Activated effector memory CD4-positive, alpha-beta T cell treated with anti-CD3 and anti-CD28 coated beads, Interleukin-2, amount 50 U/mL, for 16 hours (primary cell): ENCODE data around the gene PKP2.

Experiments used
- DNase-seq: peaks from one replicate; pipeline ENCODE4 v3.0.0-alpha.2; 2020

The PKP2 gene

DNA sequence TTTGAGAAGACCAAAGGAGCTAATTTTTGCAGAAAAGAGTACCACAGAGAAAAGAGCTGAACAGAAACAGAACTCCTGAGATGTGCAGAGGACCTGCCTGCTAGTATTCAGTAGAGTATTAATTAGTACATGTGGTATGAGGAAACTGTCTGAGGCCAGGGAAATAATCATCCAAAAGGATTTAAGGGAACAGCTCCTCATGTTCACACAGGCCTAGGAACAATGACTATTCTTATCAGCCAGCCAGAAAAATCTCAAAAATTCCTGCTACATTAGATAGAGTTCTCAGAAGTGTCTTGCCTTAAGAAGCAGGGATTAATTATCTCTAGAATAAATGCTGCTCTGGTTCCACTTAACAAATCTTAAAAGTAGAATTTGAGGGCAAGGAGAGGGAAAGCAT lies 36.4 kb downstream of the PKP2 start:
- no peak for DNase-seq

DNA sequence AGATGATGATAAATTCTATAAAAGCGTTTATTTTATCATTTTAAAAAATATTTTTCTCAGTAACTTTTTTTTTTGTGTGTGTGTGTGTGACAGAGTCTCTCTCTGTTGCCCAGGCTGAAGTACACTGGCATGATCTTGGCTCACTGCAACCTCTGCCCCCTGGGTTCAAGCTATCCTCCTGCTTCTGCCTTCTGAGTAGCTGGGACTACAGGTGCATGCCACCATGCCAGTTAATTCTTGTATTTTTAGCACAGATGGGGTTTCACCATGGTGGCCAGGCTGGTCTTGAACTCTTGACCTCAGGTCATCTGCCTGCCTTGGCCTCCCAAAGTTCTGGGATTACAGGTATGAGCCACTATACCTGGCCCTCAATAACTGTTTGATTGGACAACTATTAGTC lies 37.2 kb downstream of the PKP2 start:
- DNase-seq, result no peak

DNA sequence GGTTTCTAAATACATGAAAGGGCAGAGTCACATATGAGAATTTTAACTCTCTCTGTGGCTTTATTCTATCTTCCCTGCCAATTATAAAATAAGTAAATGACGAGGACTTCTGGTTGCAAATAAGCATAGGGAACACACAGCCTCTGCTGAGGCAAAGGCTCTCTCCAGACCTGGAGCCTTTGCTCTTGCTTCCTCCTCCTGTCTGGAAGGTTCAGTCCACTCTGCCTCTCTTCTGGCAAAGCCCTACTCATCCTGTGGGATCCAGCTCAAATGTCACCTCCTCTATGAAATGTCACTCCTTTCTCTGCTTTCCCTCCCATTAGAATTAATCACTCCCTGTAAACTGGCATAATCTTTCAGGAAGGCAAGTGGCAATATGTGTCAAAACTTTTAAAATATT lies 41.9 kb downstream of the PKP2 start:
- no peak for DNase-seq

DNA sequence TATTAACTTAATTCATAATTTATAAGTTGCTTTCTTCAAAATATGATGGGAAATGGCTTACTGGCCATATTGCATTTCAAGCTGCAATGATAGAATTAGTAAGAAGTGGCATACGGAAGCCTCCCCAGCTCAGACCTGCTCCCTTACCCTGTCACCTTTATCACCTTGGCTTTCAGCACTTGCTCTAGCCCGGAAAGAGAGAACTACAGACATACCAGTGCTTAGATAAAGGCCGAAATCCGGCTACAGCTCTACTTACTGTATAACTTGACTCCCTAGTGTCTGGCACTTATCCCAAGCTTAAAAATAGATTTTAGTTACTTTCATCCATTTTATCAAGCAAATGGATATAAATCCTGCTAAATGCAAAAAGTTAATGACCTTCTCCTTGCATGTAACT lies 42.5 kb downstream of the PKP2 start:
- no peak for DNase-seq

DNA sequence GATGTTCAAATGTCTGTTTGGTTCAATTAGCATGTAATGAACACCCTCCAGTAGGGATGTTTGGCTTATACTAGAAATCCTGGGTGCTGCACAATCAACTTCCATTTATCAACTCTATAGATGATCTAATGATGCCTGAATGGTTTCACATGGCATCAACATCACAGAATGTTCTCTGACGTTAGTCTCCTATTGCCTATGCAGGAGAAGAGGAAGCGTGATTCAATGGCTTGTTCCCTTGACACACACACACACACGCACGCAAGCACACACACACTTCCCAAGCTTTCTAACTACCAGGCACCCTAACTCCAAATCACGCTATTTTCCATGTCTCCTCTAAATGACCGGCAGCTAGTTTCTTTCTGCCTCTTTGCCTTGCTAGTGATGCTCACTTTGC lies 49.3 kb downstream of the PKP2 start:
- no peak for DNase-seq

DNA sequence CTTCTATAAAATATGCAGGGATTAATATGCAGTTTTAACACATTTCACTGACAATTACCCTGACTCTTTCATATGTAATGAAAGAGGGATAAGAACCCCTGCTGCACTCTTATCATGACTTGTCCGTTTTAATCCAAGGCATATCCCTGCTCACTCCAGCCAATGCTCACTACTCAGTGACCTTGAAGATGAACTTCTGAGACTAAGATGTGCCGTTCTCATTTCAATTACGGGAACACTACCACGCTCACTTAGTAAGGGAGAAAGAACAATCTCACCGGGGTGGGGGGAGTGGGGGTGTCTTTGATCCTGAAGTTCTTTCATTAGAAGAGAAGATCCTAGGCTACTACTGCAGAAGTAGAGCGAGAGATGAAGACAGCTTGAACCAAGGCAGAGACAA lies 50.5 kb downstream of the PKP2 start:
- DNase-seq, result no peak

DNA sequence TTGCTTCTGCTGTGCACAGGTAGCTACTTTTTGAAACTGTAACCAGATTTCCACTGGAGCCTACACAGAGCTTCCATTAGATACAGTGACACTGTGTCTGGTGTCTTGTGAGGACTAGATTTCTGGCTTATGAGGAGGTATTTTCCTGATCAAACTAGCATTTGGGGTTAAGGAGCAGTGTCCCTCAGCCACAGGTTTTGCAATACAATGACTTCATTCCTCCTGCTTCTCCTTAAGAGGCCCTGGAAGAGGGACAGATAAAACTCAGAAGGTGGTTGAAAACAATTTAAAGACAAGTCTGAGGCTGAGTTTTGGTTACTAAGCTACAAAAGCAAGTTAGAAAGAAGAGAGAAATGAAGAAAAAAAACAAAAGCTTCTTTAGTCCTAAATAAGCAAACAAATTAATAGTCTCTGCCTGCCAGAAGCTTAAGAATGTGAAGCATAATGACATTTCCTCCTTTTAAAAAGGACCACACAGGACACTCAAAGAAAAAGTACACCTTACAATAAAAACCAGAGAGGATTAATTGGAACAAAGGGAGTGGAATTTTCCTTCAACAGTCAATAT lies 53.0 kb downstream of the PKP2 start:
- DNase-seq, result no peak

DNA sequence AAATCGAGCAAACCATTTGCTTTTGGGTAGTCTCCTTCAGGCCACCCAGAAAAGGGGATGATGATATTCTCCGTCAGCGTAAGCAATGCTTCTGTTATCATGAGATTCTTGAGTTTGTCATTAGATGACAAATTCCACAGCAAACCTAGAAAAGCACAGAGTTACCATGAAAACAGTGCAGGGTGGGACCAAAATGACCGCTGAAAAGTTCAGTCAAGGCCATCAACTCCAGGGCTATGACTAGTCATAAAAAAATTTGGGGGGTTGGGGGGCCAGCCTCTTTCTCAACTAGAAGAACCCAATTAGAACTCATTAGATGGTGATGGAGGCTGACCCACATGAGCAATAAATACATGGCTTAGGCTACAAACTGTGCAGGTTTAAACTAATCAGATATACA lies 55.5 kb downstream of the PKP2 start:
- DNase-seq, result no peak

DNA sequence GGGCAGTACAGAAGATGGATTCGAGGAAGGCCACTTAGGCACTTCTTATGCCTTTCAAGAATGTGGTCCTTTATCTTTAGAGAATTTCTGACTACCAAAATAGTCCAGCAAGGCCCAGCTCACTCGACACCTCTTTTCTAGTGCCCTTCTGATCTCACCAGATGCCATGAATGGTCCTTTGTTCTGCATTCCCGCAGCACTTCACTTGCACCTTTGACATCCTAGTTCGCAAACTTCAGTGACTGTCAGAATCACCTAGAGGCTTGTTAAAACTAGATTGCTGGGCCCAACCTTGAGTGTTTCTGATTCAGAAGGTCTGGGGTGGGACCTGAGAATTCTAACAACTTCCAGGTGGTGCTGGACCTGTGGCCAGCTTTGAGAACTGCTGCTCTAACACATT lies 56.7 kb downstream of the PKP2 start:
- DNase-seq, result no peak

DNA sequence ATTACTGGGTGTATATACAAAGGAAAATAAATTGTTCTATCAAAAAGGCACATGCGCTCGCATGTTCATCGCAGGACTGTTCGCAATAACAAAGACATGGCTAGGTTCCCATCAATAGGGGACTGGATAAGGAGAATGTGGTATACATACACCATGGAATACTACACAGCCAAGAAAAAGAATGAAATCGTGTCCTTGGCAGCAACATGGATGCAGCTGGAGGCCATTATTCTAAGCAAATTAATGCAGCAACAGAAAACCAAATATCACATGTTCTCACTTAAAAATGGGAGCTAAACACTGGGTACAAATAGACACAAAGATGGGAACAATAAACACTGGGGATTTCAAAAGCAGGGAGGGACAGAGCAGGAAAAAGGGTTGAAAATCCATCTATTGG lies 58.6 kb downstream of the PKP2 start:
- DNase-seq, result no peak

DNA sequence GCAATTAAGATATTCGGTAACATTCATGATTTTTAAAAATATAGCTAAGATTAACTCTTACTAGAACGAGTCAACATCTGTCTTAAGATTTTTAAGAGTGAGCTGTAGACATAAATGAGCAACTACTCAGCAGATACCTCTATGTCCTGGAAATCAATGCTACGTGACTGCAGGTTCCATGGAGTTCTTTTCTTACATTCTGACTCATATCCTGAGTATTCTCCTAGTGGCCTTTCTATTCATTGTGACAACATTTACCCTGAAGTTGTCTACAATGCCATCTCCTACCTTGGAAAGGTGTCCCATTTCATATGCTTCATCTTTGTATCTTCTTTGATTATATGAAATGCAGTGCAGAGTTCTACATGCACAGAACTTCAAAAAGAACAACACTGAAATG lies 59.9 kb downstream of the PKP2 start:
- no peak for DNase-seq

DNA sequence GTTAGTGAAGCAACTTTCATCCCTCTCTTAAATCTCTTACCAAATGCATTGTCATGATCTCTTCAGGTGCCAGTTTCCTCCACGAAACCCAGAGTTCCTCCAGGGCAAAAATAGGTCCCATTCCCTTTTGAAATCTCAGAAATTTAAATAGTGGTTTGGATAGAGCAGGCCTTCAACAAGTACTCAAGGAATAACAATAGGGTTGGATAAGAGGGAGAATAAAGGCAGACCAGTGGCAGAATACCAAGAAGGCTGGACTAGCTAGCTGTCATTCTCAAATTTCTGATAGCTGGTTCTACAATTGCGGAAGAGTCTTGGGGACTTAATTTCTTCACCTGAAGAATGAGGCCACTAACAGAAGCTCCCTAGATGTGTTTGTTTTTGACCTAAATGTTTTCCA lies 62.5 kb downstream of the PKP2 start:
- DNase-seq, result no peak

DNA sequence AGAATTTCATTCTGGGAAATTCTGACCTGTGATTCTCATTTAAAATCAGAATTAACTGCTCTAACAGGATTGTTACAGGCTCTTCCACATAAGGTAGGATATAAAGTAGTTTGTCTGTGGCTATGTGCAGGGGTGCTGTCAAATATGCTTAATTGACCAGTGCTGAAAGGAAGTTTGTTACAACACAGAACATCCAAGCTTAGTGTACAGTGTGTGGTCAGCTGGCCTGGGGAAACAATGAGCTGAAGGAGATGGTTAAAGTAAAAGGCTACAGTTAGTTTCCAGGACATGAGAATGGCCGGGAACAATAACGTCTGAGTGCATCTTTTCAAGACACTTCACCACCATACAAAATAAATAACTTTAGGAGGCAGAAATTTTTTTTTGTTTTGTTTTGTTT lies 68.0 kb downstream of the PKP2 start:
- no peak for DNase-seq

DNA sequence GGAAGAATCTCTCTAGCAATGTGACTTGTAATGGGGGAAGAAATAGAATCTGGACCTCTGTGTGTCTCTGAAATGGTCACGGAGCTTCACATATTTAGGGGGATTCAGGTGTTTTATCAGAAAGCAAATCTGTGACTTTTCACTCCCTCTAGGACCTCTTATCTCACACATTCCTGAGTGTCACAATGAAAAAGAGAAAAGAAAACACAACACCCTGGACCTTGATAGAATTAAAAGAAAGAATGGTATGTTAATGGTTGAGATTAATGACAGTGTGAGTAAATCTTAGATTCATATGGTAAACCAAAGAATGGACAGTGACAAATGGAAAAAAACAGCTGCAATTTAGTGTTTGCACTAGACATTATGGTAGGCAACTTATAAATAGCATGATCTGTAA lies 68.5 kb downstream of the PKP2 start:
- no peak for DNase-seq

DNA sequence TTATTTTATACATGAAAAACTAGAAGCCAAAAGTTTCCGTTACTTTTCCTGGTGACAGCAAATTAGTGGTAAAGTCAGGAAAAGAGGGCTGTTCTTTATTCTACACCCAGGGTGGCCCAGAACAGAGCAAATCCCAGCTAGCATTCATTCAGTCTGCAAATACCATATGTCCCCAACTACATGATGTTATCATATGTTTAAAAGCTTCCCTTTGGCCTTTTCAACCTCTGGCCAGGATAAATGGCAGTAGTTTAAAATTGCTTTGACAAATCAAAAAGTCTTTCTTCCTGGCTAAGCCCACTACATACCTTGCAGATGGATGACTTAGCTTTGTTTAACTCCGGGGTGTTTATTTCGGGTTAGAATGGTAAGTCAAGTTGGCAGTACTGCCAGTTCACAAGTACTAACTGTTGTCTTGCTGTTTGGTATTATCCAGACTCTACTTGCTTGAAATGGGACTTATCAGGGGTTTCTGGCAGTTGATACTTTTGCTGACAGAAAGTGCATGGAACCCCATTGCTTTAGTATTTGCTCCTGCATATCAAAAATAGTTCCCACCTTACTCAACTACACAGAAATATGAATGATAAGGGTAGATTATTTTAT lies 69.7 kb downstream of the PKP2 start:
- no peak for DNase-seq

DNA sequence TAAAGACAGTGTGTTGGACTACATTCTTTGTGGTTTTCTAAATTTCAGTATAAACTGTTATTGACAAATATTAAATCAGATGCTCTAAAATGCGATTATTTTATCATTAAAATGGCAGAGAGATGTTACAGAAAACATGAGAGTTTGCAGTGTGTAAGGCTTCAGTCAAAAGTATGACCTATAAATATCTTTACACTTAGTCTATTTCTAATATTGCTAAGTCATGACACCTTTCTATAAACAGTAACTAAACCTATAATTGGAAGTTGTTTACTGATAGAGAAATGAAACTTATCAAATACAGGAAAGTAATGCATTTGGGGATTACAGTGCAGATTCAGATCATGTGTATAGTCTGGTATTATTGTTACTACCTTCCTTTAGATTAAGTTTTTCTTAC lies 72.0 kb downstream of the PKP2 start:
- DNase-seq, result no peak

DNA sequence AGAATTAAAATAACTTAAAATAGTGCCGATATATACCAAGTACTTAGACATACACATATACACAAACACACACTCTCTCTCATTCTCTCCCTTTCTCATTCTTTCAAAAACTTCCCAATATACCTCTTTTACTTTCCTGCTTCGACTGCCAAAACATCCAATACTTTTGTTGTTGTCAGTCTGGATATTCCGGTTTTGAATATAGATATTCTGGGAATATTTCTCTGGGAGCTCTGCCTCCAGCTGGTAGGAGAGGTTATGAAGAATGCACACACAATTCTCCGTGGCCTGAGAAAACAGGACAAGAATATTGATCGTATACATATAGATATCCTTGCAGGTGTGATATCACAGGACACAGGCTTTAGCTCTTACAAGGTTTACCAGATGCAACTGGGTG lies 74.2 kb downstream of the PKP2 start:
- no peak for DNase-seq

DNA sequence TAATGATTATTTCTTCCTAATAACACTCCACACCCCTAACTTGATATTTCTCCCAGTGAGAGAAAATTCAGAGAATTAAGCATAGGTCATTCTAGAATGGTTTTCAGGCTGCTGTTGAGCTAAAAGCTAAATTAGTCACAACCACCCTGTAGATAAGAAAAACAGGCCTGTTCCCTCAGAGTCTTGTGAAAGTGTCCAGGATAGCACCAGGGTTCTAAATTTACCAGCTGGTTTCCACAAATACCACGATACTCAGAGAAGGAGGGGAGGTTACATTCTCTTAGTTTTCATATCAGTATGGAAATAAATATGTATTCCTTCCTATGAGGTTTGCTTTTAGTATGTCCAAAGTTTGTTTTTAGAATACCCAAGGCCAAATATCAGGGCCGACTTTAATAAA lies 74.9 kb downstream of the PKP2 start:
- no peak for DNase-seq

DNA sequence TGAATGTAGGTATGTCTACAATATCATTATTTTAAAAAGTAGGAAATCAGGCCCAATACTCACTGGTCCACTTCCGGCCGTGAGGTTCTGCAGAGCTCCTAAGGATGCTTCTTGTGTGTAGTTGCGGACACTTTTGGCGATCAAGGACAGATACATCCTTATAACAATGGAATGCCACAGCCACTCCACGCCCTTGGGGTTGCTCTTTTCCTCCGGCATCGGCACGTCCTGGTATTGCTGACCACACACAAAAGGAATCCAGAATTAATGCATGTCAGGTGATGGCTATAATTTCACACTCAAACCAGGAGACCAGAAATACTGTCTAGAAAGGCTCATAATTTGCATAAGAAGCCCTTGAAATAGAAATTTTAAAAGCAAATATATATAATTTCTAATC lies 75.3 kb downstream of the PKP2 start:
- no peak for DNase-seq

DNA sequence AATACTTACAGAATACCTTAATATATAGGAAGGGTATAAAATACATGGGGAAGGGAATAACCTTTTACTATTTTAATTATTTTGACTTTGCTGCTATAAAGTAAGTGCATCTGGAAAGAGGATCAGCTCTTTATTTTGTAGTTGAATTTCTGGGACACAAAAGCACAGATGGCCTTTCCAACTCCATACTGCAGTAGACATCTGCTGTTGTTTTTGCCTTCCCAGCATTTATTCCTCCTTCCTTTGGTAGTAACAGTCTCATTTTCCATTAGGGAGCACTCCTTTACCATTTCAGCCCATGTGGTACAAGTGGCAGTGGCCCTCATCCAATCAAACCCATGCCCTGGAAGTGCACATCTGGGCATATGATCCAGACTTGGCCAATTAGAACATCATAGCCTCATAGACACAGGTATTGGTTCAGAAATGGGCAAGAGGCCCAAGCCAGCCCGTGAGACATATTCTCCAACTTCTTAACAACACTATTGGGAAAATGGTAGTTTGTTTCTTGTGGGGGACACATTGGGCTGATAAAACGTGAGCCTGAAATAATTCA lies 76.1 kb downstream of the PKP2 start:
- no peak for DNase-seq

DNA sequence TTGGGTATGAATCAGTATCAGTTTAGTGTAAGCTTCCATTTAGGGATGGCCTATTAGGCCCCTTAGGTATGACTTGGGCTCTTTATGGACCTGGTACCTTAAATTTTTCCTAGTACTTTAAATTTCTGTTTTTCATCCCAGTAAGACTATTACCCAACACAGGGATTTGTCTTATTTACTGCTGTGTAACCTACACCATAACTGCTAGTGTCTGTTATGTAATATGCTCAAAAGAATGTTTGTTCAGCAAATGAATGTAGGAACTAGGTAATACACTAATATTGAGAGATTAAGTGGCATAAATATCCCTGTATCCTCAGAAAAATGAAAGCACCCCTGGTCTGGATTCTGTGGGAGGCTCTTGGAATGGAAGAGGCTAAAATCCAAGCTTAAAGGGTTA lies 77.2 kb downstream of the PKP2 start:
- no peak for DNase-seq

DNA sequence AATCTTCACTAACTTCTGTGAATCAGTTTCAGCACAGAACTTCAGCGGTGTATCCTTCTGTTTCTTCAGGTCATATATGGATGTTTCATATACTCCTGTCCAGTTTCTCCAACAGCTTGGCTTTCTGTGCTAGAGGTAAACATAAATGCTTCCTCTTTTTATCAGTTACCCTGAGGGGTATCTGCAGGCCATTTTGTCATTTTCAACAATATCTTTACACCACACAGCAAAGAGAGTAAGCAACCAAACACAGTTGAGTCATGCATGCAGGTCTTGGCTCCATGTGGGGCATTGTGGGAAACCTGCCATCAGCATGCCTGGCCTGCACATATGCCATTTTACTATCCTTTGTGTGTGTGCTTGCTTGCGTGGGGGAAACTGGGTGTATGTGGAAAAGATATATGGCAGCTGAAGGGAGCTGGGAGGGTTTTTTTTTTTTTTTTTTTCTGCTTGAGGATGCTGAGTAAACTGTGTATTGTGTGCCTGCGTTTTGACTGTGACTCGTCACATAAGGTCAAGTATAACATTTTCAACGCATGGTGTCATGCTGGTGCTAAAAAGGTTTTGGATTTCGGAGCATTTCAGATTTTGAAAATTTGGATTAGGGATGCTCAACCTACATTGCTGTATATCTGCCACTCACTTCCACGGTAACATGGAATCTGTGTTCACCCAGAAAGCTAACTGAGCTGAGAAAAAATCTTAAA lies 84.7 kb downstream of the PKP2 start:
- DNase-seq, result no peak

DNA sequence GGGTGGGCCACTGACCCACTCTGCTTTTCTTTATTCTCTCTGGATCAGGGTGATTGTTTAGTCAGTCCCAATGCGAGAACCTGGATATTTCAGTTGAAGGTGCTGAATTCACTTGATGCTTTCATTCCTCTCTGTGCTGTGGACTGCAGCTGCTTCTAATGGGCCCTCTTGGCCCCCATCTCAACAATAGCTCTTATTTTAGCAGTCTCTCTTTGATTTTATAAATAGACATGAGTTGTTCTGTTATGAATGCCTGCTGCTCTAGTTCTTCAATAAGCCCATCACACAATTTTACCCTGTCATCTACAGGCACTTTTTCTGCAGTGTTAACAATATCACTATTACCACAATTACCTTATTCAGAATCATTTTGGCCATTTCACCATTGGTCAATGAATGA lies 86.7 kb downstream of the PKP2 start:
- no peak for DNase-seq

DNA sequence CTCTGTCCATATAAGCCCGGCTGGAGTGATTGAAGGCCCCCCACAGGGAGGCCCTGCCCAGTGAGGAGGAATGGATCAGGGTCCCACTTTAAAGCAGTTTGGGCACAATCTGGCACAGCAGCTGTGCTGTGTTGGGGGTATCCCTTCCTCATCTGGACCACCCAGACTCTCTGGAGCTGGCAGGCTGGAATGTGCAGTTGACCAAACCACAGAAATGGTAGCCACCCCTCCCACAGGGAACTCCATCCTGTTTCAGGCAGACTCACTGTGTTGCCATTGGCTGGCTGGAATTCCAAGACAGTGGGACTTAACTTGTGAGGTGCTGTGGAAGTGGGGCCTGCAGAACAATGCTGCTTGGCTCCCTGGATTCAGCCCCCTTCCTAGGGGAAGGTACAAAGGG lies 87.4 kb downstream of the PKP2 start:
- DNase-seq, result no peak

DNA sequence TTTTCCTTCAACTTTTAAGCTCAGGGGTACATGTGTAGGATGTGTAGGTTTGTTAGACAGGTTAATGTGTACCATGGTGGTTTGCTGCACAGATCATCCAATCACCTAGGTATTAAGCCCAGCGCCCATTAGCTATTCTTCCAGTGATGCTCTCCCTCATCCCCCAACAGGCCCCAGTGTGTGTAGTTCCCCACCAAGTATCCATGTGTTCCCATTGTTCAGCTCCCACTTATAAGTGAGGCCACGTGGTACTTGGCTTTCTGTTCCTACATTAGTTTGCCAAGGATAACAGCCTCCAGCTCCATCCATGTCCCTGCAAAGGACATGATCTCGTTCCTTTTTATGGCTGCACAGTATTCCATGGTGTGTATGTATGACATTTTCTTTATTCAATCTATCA lies 92.3 kb downstream of the PKP2 start:
- DNase-seq, result no peak
